ENCODE data around the gene MDGA2.
"Not testable (repeated sequence)": the region's sequence is repeated elsewhere in the genome, so short reads cannot be mapped to it uniquely, and the experiment has no call there.

The MDGA2 gene

DNA sequence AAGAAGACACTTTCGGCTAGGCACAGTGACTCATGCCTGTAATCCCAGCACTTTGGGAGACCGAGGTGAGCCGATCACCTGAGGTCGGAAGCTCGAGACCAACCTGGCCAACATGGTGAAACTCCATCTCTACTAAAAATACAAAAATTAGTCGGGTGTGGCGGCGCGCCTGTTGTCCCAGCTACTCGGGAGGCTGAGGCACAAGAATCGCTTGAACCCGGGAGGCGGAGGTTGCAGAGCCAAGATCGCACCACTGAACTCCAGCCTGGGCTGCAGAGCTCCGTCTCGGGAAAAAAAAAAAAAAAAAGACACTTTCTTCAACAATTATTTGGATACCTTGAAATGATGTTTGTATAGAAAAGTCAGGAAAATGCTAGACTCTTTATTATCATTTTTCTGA is 393.6 kb downstream of the MDGA2 start:
- H3K9ac ChIP-seq (ENCODE audit: low read length); H3K27ac ChIP-seq (ENCODE audit: low read length, poor library complexity, severe bottlenecking); H2AK5ac ChIP-seq (ENCODE audit: low read length, severe bottlenecking); H4K8ac ChIP-seq (ENCODE audit: low read length); H2BK5ac ChIP-seq (ENCODE audit: low read depth, low read length, poor library complexity, severe bottlenecking); H2BK120ac ChIP-seq (ENCODE audit: low read depth, low read length); H3K4me1 ChIP-seq (ENCODE audit: control insufficient read depth, insufficient read depth, low read depth, low read length); H2BK12ac ChIP-seq (ENCODE audit: low read length in 2 of 2); DNase-seq; H3K4ac ChIP-seq (ENCODE audit: low read depth in 1 of 2, low read length in 2 of 2); H3K14ac ChIP-seq (ENCODE audit: low read length in 2 of 2); H3K36me3 ChIP-seq (ENCODE audit: control insufficient read depth in 1 of 2, insufficient read depth in 2 of 2, low read depth in 1 of 2, low read length in 2 of 2); H3K23ac ChIP-seq (ENCODE audit: low read length in 2 of 2); H4K91ac ChIP-seq (ENCODE audit: low read length); H2AFZ ChIP-seq (ENCODE audit: low read depth, low read length); H3K18ac ChIP-seq (ENCODE audit: low read depth in 1 of 2, low read length in 2 of 2); H3K79me1 ChIP-seq (replicated peaks; ENCODE audit: low read length, poor library complexity, severe bottlenecking); H3K4me2 ChIP-seq (ENCODE audit: low read length, poor library complexity, severe bottlenecking); H3K4me3 ChIP-seq (ENCODE audit: insufficient read depth in 1 of 2, low read depth in 1 of 2, low read length in 2 of 2); H3K9me3 ChIP-seq (ENCODE audit: control insufficient read depth, low read length); H3K27me3 ChIP-seq (ENCODE audit: control insufficient read depth in 1 of 2, insufficient read depth in 1 of 2, low read length in 2 of 2): not testable (repeated sequence)
- peak overlapping the region; percentile 48 for H2BK15ac ChIP-seq (ENCODE audit: low read depth, poor library complexity, severe bottlenecking)
- WGBS, result 100% methylated on average over 12 of the region's 16 CpGs

DNA sequence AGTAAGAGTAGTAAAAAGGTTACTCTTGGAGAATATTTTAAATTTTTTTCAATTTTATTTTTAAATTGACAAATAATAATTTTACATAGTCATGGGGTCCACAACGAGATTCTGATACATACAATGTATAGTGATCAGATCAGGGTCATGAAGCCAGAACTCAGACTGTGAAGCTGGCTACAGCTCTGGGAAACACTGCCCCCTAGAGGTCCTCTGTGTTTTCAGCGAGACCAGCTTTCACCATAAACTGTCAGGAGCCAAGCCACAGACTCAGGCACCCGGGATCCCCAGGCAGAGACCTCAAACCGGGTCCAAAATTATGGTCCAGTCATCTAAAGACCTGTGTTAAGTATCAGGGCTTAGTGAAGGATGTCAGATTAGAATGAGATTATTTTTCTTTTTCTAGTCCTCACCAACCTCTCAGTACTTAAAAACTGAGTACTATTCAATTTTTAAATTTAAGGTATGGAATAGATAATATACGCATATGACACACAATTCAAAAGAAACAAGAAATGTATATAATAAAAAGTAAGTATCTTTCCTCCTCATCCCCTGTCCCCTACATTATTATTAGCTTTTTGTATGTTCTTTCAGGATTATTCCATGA is 397.1 kb downstream of the MDGA2 start:
- no peak overlapping the region for H2BK120ac ChIP-seq (ENCODE audit: low read depth, low read length)
- no peaks in the 10 kb centered on the region for H3K4me1 ChIP-seq (ENCODE audit: control insufficient read depth, insufficient read depth, low read depth, low read length)
- H4K8ac ChIP-seq (ENCODE audit: low read length), result no peak overlapping the region
- H3K36me3 ChIP-seq (ENCODE audit: control insufficient read depth in 1 of 2, insufficient read depth in 2 of 2, low read depth in 1 of 2, low read length in 2 of 2), result no peaks in the 10 kb centered on the region
- H3K9me3 ChIP-seq (ENCODE audit: control insufficient read depth, low read length), result no peaks in the 10 kb centered on the region
- H3K79me1 ChIP-seq (replicated peaks; ENCODE audit: low read length, poor library complexity, severe bottlenecking), result no peaks in the 10 kb centered on the region
- 14% methylated on average over 2 of the region's 5 CpGs for WGBS
- no peak overlapping the region for H3K18ac ChIP-seq (ENCODE audit: low read depth in 1 of 2, low read length in 2 of 2)
- DNase-seq, result peak; percentile 57
- H3K14ac ChIP-seq (ENCODE audit: low read length in 2 of 2), result no peak overlapping the region
- no peaks in the 10 kb centered on the region for H3K27me3 ChIP-seq (ENCODE audit: control insufficient read depth in 1 of 2, insufficient read depth in 1 of 2, low read length in 2 of 2)
- H2AK5ac ChIP-seq (ENCODE audit: low read length, severe bottlenecking), result no peak overlapping the region
- H4K91ac ChIP-seq (ENCODE audit: low read length), result no peak overlapping the region
- H2AFZ ChIP-seq (ENCODE audit: low read depth, low read length), result no peak overlapping the region
- no peak overlapping the region for H3K23ac ChIP-seq (ENCODE audit: low read length in 2 of 2)
- H3K27ac ChIP-seq (ENCODE audit: low read length, poor library complexity, severe bottlenecking), result no peak overlapping the region
- H3K4me2 ChIP-seq (ENCODE audit: low read length, poor library complexity, severe bottlenecking), result no peak overlapping the region
- no peak overlapping the region for H2BK12ac ChIP-seq (ENCODE audit: low read length in 2 of 2)
- H3K9ac ChIP-seq (ENCODE audit: low read length), result no peak overlapping the region
- no peak overlapping the region for H3K4me3 ChIP-seq (ENCODE audit: insufficient read depth in 1 of 2, low read depth in 1 of 2, low read length in 2 of 2)
- H2BK15ac ChIP-seq (ENCODE audit: low read depth, poor library complexity, severe bottlenecking), result no peak overlapping the region
- H3K4ac ChIP-seq (ENCODE audit: low read depth in 1 of 2, low read length in 2 of 2), result no peak overlapping the region
- no peak overlapping the region for H2BK5ac ChIP-seq (ENCODE audit: low read depth, low read length, poor library complexity, severe bottlenecking)

DNA sequence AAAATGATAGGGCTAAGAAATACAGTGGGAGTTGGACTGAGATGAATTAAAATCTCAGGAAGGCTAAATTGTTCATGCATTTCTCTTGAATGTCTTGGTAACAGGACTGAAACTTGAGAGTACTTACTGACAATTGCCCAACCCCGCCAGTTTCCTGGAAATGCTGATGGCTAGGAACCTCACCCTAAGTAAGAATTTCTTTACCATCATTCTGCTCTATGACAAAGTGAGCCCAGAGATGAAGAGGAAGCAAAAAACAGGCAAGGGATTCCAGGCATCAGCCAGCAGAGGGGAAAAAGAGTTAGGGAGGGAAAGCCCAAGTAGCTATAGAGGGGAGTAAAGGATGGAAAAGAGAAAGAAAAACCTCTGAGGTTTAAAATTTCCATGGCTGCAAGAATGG is 397.7 kb downstream of the MDGA2 start:
- H3K4ac ChIP-seq (ENCODE audit: low read depth in 1 of 2, low read length in 2 of 2), result no peak overlapping the region
- 100% methylated on average over 1 of the region's 1 CpG for WGBS
- H3K4me3 ChIP-seq (ENCODE audit: insufficient read depth in 1 of 2, low read depth in 1 of 2, low read length in 2 of 2), result no peak overlapping the region
- H3K27me3 ChIP-seq (ENCODE audit: control insufficient read depth in 1 of 2, insufficient read depth in 1 of 2, low read length in 2 of 2), result no peaks in the 10 kb centered on the region
- no peaks in the 10 kb centered on the region for H3K36me3 ChIP-seq (ENCODE audit: control insufficient read depth in 1 of 2, insufficient read depth in 2 of 2, low read depth in 1 of 2, low read length in 2 of 2)
- no peak overlapping the region for H4K8ac ChIP-seq (ENCODE audit: low read length)
- peak; percentile 25 for DNase-seq
- no peak overlapping the region for H3K18ac ChIP-seq (ENCODE audit: low read depth in 1 of 2, low read length in 2 of 2)
- no peak overlapping the region for H3K23ac ChIP-seq (ENCODE audit: low read length in 2 of 2)
- H3K9me3 ChIP-seq (ENCODE audit: control insufficient read depth, low read length), result no peaks in the 10 kb centered on the region
- H2BK5ac ChIP-seq (ENCODE audit: low read depth, low read length, poor library complexity, severe bottlenecking), result no peak overlapping the region
- H2AK5ac ChIP-seq (ENCODE audit: low read length, severe bottlenecking), result no peak overlapping the region
- H4K91ac ChIP-seq (ENCODE audit: low read length), result no peak overlapping the region
- H3K9ac ChIP-seq (ENCODE audit: low read length), result no peak overlapping the region
- H3K4me1 ChIP-seq (ENCODE audit: control insufficient read depth, insufficient read depth, low read depth, low read length), result no peaks in the 10 kb centered on the region
- H2BK15ac ChIP-seq (ENCODE audit: low read depth, poor library complexity, severe bottlenecking), result no peak overlapping the region
- no peak overlapping the region for H2BK120ac ChIP-seq (ENCODE audit: low read depth, low read length)
- H3K4me2 ChIP-seq (ENCODE audit: low read length, poor library complexity, severe bottlenecking), result no peak overlapping the region
- no peaks in the 10 kb centered on the region for H3K79me1 ChIP-seq (replicated peaks; ENCODE audit: low read length, poor library complexity, severe bottlenecking)
- no peak overlapping the region for H3K14ac ChIP-seq (ENCODE audit: low read length in 2 of 2)
- no peak overlapping the region for H2AFZ ChIP-seq (ENCODE audit: low read depth, low read length)
- H3K27ac ChIP-seq (ENCODE audit: low read length, poor library complexity, severe bottlenecking), result no peak overlapping the region
- no peak overlapping the region for H2BK12ac ChIP-seq (ENCODE audit: low read length in 2 of 2)

DNA sequence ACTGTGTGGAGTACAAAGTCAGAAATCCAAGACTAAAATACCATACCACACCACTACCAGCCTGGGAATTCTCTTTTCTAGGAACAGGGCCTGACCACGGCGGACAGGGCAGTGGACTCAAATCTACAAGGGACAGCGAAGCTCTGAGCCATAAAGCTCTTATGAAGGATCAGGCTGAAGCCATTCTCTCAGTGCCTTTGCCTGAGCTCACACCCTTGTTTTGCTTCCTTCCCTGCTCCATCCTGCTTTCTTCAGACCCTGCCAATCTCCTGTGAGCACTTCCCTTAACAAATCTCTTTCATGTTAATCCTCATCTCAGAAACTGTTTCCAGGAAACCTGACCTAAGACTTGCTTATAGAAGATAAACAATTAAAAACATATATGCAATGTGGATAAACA is 398.5 kb downstream of the MDGA2 start:
- 63% methylated on average over 3 of the region's 3 CpGs for WGBS
- H3K27me3 ChIP-seq (ENCODE audit: control insufficient read depth in 1 of 2, insufficient read depth in 1 of 2, low read length in 2 of 2), result no peaks in the 10 kb centered on the region

More for the DNA sequence above, 398.5 kb downstream of the MDGA2 start:
- Histone ChIP-seq H3K18ac (ENCODE audit: low read depth in 1 of 2, low read length in 2 of 2) (no peak overlapping the region), H3K9ac (ENCODE audit: low read length) (no peak overlapping the region), H3K9me3 (ENCODE audit: control insufficient read depth, low read length) (no peaks in the 10 kb centered on the region), H3K14ac (ENCODE audit: low read length in 2 of 2) (no peak overlapping the region), H2BK120ac (ENCODE audit: low read depth, low read length) (no peak overlapping the region), H2BK5ac (ENCODE audit: low read depth, low read length, poor library complexity, severe bottlenecking) (no peak overlapping the region), H2AK5ac (ENCODE audit: low read length, severe bottlenecking) (no peak overlapping the region), H4K91ac (ENCODE audit: low read length) (no peak overlapping the region), H3K36me3 (ENCODE audit: control insufficient read depth in 1 of 2, insufficient read depth in 2 of 2, low read depth in 1 of 2, low read length in 2 of 2) (no peaks in the 10 kb centered on the region), H3K4me1 (ENCODE audit: control insufficient read depth, insufficient read depth, low read depth, low read length) (no peaks in the 10 kb centered on the region), H3K27ac (ENCODE audit: low read length, poor library complexity, severe bottlenecking) (no peak overlapping the region), H3K4me2 (ENCODE audit: low read length, poor library complexity, severe bottlenecking) (no peak overlapping the region), H3K79me1 (replicated peaks; ENCODE audit: low read length, poor library complexity, severe bottlenecking) (no peaks in the 10 kb centered on the region), H2AFZ (ENCODE audit: low read depth, low read length) (peak overlapping the region; percentile 89), H2BK12ac (ENCODE audit: low read length in 2 of 2) (peak overlapping the region in 1 of 2 experiments; percentile 94), H3K4ac (ENCODE audit: low read depth in 1 of 2, low read length in 2 of 2) (no peak overlapping the region), H3K4me3 (ENCODE audit: insufficient read depth in 1 of 2, low read depth in 1 of 2, low read length in 2 of 2) (no peak overlapping the region), H2BK15ac (ENCODE audit: low read depth, poor library complexity, severe bottlenecking) (no peak overlapping the region), H4K8ac (ENCODE audit: low read length) (no peak overlapping the region), H3K23ac (ENCODE audit: low read length in 2 of 2) (no peak overlapping the region)
- peak; percentile 1 for DNase-seq
